ENCODE results near the gene DOCK3. TPM values are rescaled to one million over a fixed set of nuclear protein-coding genes. Genes with fewer than 3 reads are reported as not detected.
"Not testable (repeated sequence)": the region's sequence is repeated elsewhere in the genome, so short reads cannot be mapped to it uniquely, and the experiment has no call there.

DOCK3 gene
- total RNA-seq, 1 experiment from 2014 or later, result 0.26 TPM

DNA sequence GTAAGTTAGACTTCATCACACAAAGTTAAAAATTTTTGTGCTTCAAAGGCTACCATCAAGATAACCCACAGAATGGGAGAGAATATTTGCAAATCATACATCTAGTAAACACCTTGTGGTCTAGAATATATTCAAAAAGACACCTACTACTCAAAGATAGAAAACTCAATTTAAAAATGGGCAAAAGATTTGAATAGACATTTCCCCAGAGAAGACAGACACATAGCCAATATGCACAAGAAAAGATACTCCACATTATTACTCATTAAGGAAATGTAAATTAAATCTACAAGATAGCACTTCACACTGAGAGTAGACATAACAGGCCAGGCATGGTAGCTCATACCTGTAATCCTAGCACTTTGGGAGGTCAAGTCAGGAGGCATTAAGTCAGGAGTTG, 622.6 kb downstream of the DOCK3 start:
- no peak overlapping the region for H3K4me3 ChIP-seq
- no peak for DNase-seq
- H3K9me3 ChIP-seq, result no peaks in the 10 kb centered on the region

DNA sequence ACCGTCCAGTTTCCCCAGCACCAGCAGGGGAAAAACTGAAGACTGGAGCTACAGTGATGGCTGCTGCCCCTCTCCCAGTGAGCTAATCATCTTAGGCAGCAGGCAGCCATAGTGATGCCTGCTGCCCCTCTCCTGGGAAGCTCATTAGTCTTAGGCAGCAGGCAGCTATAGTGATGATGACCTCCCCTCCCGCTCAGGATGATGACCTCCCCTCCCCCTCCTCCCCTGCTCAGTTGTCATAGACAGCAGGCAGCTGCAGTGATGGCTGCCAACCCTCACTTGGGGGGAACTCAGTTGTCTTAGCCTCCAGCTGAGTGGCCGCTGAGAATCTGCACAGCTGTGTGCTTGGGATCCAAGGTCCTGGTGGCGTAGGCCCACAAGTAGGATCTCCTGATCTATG, 629.5 kb downstream of the DOCK3 start:
- no peaks in the 10 kb centered on the region for H3K9me3 ChIP-seq
- no peak overlapping the region for H3K4me3 ChIP-seq
- DNase-seq, result no peak
- no peaks in the 10 kb centered on the region for H3K36me3 ChIP-seq
- H3K27me3 ChIP-seq, result no peaks in the 10 kb centered on the region

More for the DNA sequence above, 622.6 kb downstream of the DOCK3 start:
- Histone ChIP-seq H3K27me3 (no peaks in the 10 kb centered on the region), H3K36me3 (no peaks in the 10 kb centered on the region)

GRCh38 chr3:51306093-51306492, 631.4 kb downstream of the DOCK3 start:
- no peaks in the 10 kb centered on the region for H3K36me3 ChIP-seq
- H3K27me3 ChIP-seq, result no peaks in the 10 kb centered on the region
- no peak for DNase-seq
- H3K9me3 ChIP-seq, result no peaks in the 10 kb centered on the region
- H3K4me3 ChIP-seq, result no peak overlapping the region

DNA sequence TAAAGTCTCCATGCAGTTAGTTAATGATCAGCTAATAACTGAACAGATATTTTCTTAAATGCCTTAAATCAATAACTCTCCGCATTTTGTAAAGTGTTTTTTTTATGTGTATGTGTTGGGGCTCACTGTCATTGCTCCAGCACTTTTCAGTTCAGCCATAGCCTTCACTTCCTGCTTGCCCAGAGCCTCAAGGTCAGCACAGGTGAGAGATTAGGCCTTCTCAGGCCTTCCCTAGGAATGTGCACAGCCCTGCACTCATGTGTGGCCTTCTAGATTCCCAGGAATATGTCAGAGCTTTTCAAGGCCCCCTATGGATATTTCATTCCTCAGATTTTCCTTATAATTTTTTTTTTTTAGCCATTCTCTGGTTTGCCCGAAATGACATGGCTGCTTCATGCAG, 632.7 kb downstream of the DOCK3 start:
- DNase-seq, result no peak

GRCh38 chr3:51307945-51308607, 633.3 kb downstream of the DOCK3 start:
- H3K4me3 ChIP-seq, H3K36me3 ChIP-seq, H3K9me3 ChIP-seq, H3K27me3 ChIP-seq, DNase-seq: not testable (repeated sequence)

More for the DNA sequence above, 632.7 kb downstream of the DOCK3 start:
- no peak overlapping the region for H3K4me3 ChIP-seq
- H3K27me3 ChIP-seq, result no peaks in the 10 kb centered on the region
- H3K36me3 ChIP-seq, result no peaks in the 10 kb centered on the region
- no peaks in the 10 kb centered on the region for H3K9me3 ChIP-seq

GRCh38 chr3:51311055-51311454, 636.3 kb downstream of the DOCK3 start:
- Histone ChIP-seq H3K27me3 (no peaks in the 10 kb centered on the region), H3K36me3 (no peaks in the 10 kb centered on the region), H3K9me3 (no peaks in the 10 kb centered on the region), H3K4me3 (no peak overlapping the region)
- DNase-seq, result no peak

DNA sequence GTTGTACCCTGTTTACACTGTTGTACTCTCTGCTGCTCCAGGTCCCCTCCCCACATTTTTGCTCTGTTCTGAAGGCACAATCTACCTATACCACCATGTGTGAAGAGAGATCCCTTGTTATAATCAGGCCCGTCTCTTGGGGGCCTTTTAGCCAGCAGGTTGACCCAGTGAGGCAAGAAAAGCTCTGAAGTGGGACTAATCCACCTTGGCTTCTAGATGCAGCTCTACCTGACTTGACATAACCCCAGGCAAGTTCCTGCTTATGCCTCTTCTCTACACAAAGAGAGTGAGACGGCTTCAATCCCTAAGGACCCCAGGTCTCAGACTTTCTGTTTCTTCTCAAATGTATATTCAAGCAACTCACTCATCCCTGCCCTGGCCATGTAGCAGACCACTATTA, 653.5 kb downstream of the DOCK3 start:
- DNase-seq, result no peak
- H3K36me3 ChIP-seq, result no peaks in the 10 kb centered on the region
- H3K9me3 ChIP-seq, result no peaks in the 10 kb centered on the region
- no peaks in the 10 kb centered on the region for H3K27me3 ChIP-seq
- no peak overlapping the region for H3K4me3 ChIP-seq

- H3K27me3 ChIP-seq, result no peaks in the 10 kb centered on the region
- DNase-seq, result no peak
- no peak overlapping the region for H3K4me3 ChIP-seq
- no peaks in the 10 kb centered on the region for H3K36me3 ChIP-seq
- no peaks in the 10 kb centered on the region for H3K9me3 ChIP-seq
Observed at GRCh38 chr3:51330046-51330445, 655.3 kb downstream of the DOCK3 start.

DNA sequence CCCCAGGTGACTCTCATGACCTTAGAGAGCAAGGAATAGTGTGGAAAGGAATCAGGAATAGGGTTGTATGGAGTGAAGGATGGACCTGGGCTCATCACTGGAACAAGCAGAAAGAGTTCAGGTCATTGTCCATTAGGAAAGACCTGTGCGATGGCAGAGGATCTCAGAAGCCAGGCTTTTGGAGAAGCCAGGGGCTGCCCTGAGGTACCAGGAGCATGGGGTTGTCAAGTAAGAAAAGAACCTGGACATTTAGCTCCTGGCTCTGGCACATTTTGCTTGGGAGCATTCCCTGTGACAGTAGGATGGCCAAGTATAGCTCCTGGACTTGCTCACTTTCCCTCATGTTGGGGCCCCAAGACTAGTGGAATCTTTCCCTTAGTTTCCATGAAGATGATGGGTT, 657.4 kb downstream of the DOCK3 start:
- no peaks in the 10 kb centered on the region for H3K9me3 ChIP-seq
- no peak for DNase-seq
- H3K4me3 ChIP-seq, result no peak overlapping the region
- H3K27me3 ChIP-seq, result no peaks in the 10 kb centered on the region
- no peaks in the 10 kb centered on the region for H3K36me3 ChIP-seq

- no peaks in the 10 kb centered on the region for H3K36me3 ChIP-seq
- DNase-seq, result no peak
- H3K9me3 ChIP-seq, result no peaks in the 10 kb centered on the region
- no peak overlapping the region for H3K4me3 ChIP-seq
- no peaks in the 10 kb centered on the region for H3K27me3 ChIP-seq
Observed at GRCh38 chr3:51333021-51333420, 658.3 kb downstream of the DOCK3 start.

GRCh38 chr3:51336261-51336660, 661.5 kb downstream of the DOCK3 start:
- Histone ChIP-seq H3K36me3 (no peaks in the 10 kb centered on the region), H3K4me3 (no peak overlapping the region), H3K27me3 (no peaks in the 10 kb centered on the region), H3K9me3 (no peaks in the 10 kb centered on the region)
- DNase-seq, result no peak

GRCh38 chr3:51337666-51338065, 662.9 kb downstream of the DOCK3 start:
- Histone ChIP-seq H3K9me3 (no peaks in the 10 kb centered on the region), H3K36me3 (no peaks in the 10 kb centered on the region), H3K27me3 (no peaks in the 10 kb centered on the region), H3K4me3 (no peak overlapping the region)
- no peak for DNase-seq

DNA sequence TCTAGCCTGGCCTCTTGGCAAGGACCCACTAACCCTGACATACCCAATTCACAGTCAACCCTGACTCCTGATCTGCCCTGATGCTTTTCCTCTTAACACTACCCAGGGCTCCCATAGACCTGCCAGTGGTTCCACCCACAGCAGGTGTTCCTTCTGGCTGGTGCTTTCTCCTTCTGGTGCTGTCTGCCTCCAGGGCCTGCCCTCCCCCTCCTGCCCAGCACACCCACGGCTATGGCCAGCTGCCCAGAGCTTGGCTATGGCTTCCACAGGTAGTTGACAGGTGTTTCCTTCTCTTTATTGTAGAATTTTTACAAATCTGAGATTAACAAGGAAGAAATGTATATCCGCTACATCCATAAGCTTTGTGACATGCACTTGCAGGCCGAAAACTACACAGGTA, 663.9 kb downstream of the DOCK3 start:
- H3K9me3 ChIP-seq, result no peaks in the 10 kb centered on the region
- no peak for DNase-seq

DNA sequence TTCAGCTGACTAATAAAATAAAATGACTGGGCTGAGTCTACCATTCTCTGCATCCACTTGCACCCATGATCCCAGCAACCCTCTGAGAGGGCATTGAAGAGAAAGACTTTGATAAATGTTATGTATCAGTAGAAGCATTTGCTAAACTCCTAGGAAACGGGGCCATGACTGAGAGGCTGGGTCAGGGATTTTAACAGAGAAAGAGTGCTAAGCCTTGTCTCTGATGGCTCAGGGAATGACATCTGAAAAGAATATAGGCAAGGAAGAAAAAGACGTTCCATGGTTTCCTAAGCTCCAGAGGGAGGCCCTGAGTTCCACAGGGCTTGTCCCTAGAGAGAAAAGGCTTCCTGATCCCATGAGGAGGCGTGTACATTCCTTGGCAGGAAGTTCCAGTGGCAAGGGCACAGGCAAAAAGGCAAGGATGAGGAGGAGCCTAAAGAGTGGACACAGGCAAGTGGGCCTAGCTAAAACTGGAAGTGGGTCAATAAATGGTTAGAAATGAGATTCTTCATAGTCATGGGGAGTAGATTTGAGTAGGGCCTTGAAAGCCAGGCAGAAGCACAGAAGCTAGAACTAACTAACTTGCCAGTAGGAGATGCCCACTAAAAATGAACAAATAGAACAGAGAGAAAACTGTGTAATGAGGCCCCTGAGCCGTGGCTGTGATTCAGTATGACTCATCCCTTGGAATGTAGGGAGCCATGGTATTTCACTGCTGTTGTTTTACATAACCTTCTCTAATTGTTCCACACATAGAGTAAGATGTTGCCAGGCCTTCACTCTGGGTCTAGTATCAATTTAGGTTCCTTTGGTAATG, 665.5 kb downstream of the DOCK3 start:
- Histone ChIP-seq H3K36me3 (no peaks in the 10 kb centered on the region), H3K27me3 (no peaks in the 10 kb centered on the region), H3K4me3 (no peak overlapping the region), H3K9me3 (no peaks in the 10 kb centered on the region)
- peak; percentile 80 for DNase-seq

More for the DNA sequence above, 663.9 kb downstream of the DOCK3 start:
- Histone ChIP-seq H3K4me3 (no peak overlapping the region), H3K27me3 (no peaks in the 10 kb centered on the region), H3K36me3 (no peaks in the 10 kb centered on the region)

GRCh38 chr3:51340989-51341636, 666.4 kb downstream of the DOCK3 start:
- no peaks in the 10 kb centered on the region for H3K36me3 ChIP-seq
- H3K27me3 ChIP-seq, result no peaks in the 10 kb centered on the region
- DNase-seq, result no peak
- no peaks in the 10 kb centered on the region for H3K9me3 ChIP-seq
- H3K4me3 ChIP-seq, result no peak overlapping the region

DNA sequence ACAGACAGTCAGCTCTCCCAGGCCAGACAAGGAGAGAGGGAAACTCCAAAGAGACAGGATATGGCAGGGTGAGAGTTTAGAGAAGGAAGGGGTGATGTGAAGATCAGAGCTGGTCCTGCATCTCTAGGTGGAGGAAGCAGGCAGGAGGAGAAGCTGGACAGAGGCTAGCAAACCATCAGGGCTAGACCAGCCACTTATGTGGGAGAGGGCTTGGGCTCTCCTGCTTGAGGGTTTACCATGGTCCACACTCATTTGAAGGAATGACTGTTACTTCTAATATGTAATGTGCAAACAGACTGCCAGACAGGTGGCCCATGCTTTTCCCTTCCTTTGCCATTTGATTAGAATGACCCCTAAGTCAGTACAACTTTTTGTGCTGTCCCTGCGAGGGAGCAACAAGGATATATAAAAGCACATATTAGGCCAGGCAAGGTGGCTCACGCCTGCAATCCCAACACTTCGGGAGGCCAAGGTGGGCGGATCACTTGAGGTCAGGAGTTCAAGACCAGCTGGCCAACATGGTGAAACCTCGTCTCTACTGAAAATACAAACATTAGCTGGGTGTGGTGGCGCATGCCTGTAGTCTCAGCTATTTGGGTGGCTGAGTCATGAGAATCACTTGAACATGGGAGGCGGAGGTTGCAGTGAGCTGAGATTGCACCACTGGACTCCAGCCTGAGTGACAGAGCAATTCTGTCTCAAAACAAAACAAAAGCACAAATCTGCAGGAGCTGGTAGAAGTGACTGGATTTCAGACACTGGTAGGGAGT, 669.4 kb downstream of the DOCK3 start:
- Histone ChIP-seq H3K36me3 (no peaks in the 10 kb centered on the region), H3K27me3 (no peaks in the 10 kb centered on the region), H3K4me3 (no peak overlapping the region), H3K9me3 (no peaks in the 10 kb centered on the region)
- peak; percentile 81 for DNase-seq

GRCh38 chr3:51350751-51351150, 676.0 kb downstream of the DOCK3 start:
- Histone ChIP-seq H3K9me3 (no peaks in the 10 kb centered on the region), H3K4me3 (no peak overlapping the region)
- peak; percentile 43 for DNase-seq

More at GRCh38 chr3:51350751-51351150, 676.0 kb downstream of the DOCK3 start:
- no peaks in the 10 kb centered on the region for H3K27me3 ChIP-seq
- no peaks in the 10 kb centered on the region for H3K36me3 ChIP-seq
